ENCODE results near the gene SLC9A8. TPM values are rescaled to one million over a fixed set of nuclear protein-coding genes. Genes with fewer than 3 reads are reported as not detected.

The SLC9A8 gene
- total and polyA plus RNA-seq, 2 donors (not counting 3 experiments of a cell fraction or from before 2014, with no cell fraction given), result 5.1 to 14.4 TPM

GRCh38 chr20:49814057-49814694 is 1.5 kb downstream of the SLC9A8 start:
- Histone ChIP-seq H3K4me2 (ENCODE audit: insufficient read depth, low read length) (no peak overlapping the region), H3K36me3 (ENCODE audit: control insufficient read depth in 2 of 2, extremely low read depth in 1 of 2, insufficient read depth in 2 of 2, low read length in 2 of 2) (peaks cover 0 to 3% of the 10 kb centered on the region in 2 experiments), H4K20me1 (replicated peaks; ENCODE audit: control insufficient read depth, extremely low read depth, insufficient read depth, low read length) (no peaks in the 10 kb centered on the region), H3K27ac (ENCODE audit: insufficient read depth, low read depth, low read length) (no peak overlapping the region), H3K9me3 (replicated peaks; ENCODE audit: control insufficient read depth, insufficient read depth, low read length) (no peaks in the 10 kb centered on the region), H3K9me1 (replicated peaks; ENCODE audit: control insufficient read depth, extremely low read depth, insufficient read depth, low read length) (no peaks in the 10 kb centered on the region), H3K4me1 (ENCODE audit: control insufficient read depth, extremely low read depth, insufficient read depth, low read length) (peaks cover 12% of the 10 kb centered on the region), H3K27me3 (ENCODE audit: control insufficient read depth in 2 of 2, insufficient read depth in 2 of 2, low read length in 2 of 2) (no peaks in the 10 kb centered on the region), H3K4me3 (replicated peaks in 1 of 3; ENCODE audit: insufficient read depth in 1 of 3, low read depth in 1 of 3, low read length in 3 of 3) (no peak overlapping the region), H2AFZ (ENCODE audit: low read depth, low read length) (no peak overlapping the region), H3K9ac (replicated peaks; ENCODE audit: extremely low read depth, insufficient read depth, low read length) (no peak overlapping the region), H3K79me2 (ENCODE audit: control insufficient read depth, insufficient read depth, low read length) (no peaks in the 10 kb centered on the region)
- dilution Hi-C loops (cut with MboI; ENCODE audit: extremely low pct_ligation_motif_present, low sequenced_read_pairs), result no loop called here
- no TSS peak for BruUV-seq (replicated peaks)
- no peak for DNase-seq (ENCODE audit: low read depth, low spot score)
- no peak for FAIRE-seq
- CTCF ChIA-PET, result no interaction called here
- intact Hi-C loops (cut with micrococcal nuclease), result no loop called here
- TF ChIP-seq POLR2AphosphoS5 (IDR thresholded peaks at IDR 0.05; ENCODE audit: insufficient read depth, low read depth, low read length), result no peak
- no peak for TF ChIP-seq POLR2A (IDR thresholded peaks at IDR 0.05; ENCODE audit: low read depth, low read length)
- no peak for TF ChIP-seq EZH2 (IDR thresholded peaks at IDR 0.05; ENCODE audit: borderline replicate concordance, low read depth, low read length, severe bottlenecking)
- no peak for TF ChIP-seq MAX (IDR thresholded peaks at IDR 0.05; ENCODE audit: insufficient read depth, insufficient read length)
- no peak for TF ChIP-seq CTCF (IDR thresholded peaks at IDR 0.05; ENCODE audit: extremely low read depth in 1 of 2, insufficient read depth in 1 of 2, low read depth in 1 of 2, low read length in 2 of 2)
- TF ChIP-seq FOS (IDR thresholded peaks at IDR 0.05; ENCODE audit: borderline replicate concordance, insufficient read depth, low read length), result no peak
- TF ChIP-seq GATA2 (IDR thresholded peaks at IDR 0.05; ENCODE audit: insufficient read depth, insufficient read length, low read depth, low read length), result no peak
- TF ChIP-seq JUN (IDR thresholded peaks at IDR 0.05; ENCODE audit: borderline replicate concordance, insufficient read depth, insufficient read length, low read depth), result no peak
- TF ChIP-seq MYC (IDR thresholded peaks at IDR 0.05; ENCODE audit: low read depth, low read length), result no peak
- POLR2A ChIA-PET, result no interaction called here

Data from endothelial cell of umbilical vein (primary cell).